H1 (cell line): ENCODE measurements around the gene MAP10. TPM values are rescaled to one million over a fixed set of nuclear protein-coding genes. Genes with fewer than 3 reads are reported as not detected.

ENCODE experiments used
- CTCF ChIA-PET: fragments of 300-600 bp; sonication (Branson Sonifier 250); formaldehyde crosslinking; loops from one replicate; lab custom pipeline; 2021; ENCODE audit not compliant: partially characterized antibody; lab: Charles Lee
- POLR2A ChIA-PET: fragments of 300-600 bp; sonication (Branson Sonifier 250); formaldehyde crosslinking; loops from one replicate; lab custom pipeline; 2021; ENCODE audit warnings: inconsistent platforms; ENCODE audit not compliant: partially characterized antibody; lab: Charles Lee
- DNase-seq, 2 experiments: peaks; one replicate each; pipeline versions ENCODE4 v3.0.0 to v3.0.0-alpha.2; 2010 to 2022; ENCODE audit warnings: low spot score in 2 of 2, low read depth in 1 of 2, mixed read lengths in 1 of 2
- FAIRE-seq: peaks from 2 replicates; lab custom pipeline; 2011; peaks lifted over from hg19 to GRCh38; lab: Jason Lieb, UNC
- H2AFZ ChIP-seq: 2 replicates; pipeline ENCODE4 v1.8.1; 2012; ENCODE audit warnings: low read length, inconsistent platforms
- H2AK5ac ChIP-seq: 2 replicates; pipeline ENCODE4 v1.6.1; 2013; ENCODE audit warnings: low read depth, low read length
- H2BK120ac ChIP-seq: replicated peaks from 2 replicates; pipeline ENCODE3; 2013; ENCODE audit warnings: low read depth, low read length, inconsistent platforms
- H2BK12ac ChIP-seq: 2 replicates; pipeline ENCODE4 v1.6.1; 2013; ENCODE audit warnings: low read depth, low read length
- H2BK15ac ChIP-seq: 2 replicates; pipeline ENCODE4 v1.6.1; 2013; ENCODE audit warnings: low read length
- H2BK20ac ChIP-seq: 2 replicates; pipeline ENCODE4 v1.6.1; 2013; ENCODE audit warnings: low read length
- H2BK5ac ChIP-seq: 2 replicates; pipeline ENCODE4 v1.6.1; 2013; ENCODE audit warnings: low read depth, low read length
- H3K14ac ChIP-seq: 2 replicates; pipeline ENCODE4 v1.6.1; 2013; ENCODE audit warnings: inconsistent platforms; ENCODE audit not compliant: insufficient read length
- H3K18ac ChIP-seq: 2 replicates; pipeline ENCODE4 v1.6.1; 2013; ENCODE audit warnings: low read length; ENCODE audit errors: extremely low read depth
- H3K23ac ChIP-seq: 2 replicates; pipeline ENCODE4 v1.6.1; 2013; ENCODE audit warnings: inconsistent platforms; ENCODE audit not compliant: insufficient read length
- H3K23me2 ChIP-seq: 2 replicates; pipeline ENCODE4 v1.6.1; 2013; ENCODE audit warnings: low read depth, low read length
- H3K27ac ChIP-seq: 2 replicates; pipeline ENCODE4 v1.6.1; 2011; ENCODE audit warnings: low read depth, low read length, inconsistent platforms
- H3K27me3 ChIP-seq, 4 experiments: replicated peaks in 1 of 4; 1 replicate in 1 of 4; 2 replicates in 3 of 4; pipeline versions ENCODE4 v1.6.1 to v1.8.1; 2011 to 2013; ENCODE audit warnings: low read length in 3 of 4, mild to moderate bottlenecking in 3 of 4, inconsistent platforms in 2 of 4, mixed read lengths in 2 of 4, moderate library complexity in 1 of 4; ENCODE audit not compliant: control insufficient read depth in 3 of 4, insufficient read depth in 3 of 4; ENCODE audit errors: extremely low read depth in 1 of 4
- H3K36me3 ChIP-seq, 4 experiments: 2 replicates each; pipeline versions ENCODE4 v1.6.1 to v1.8.1; 2011 to 2013; ENCODE audit warnings: mild to moderate bottlenecking in 4 of 4, low read length in 3 of 4, moderate library complexity in 2 of 4, control low read depth in 1 of 4, inconsistent platforms in 1 of 4; ENCODE audit not compliant: insufficient read depth in 4 of 4, control insufficient read depth in 2 of 4
- H3K4ac ChIP-seq: replicated peaks from 2 replicates; pipeline ENCODE3; 2013; ENCODE audit warnings: low read length, low read depth, mixed read lengths, inconsistent platforms; ENCODE audit not compliant: insufficient read length
- H3K4me1 ChIP-seq, 4 experiments: replicated peaks in 1 of 4; 1 replicate in 1 of 4; 2 replicates in 3 of 4; pipeline versions ENCODE4 v1.6.1 to v1.8.1; 2011 to 2013; ENCODE audit warnings: low read length in 3 of 4, inconsistent platforms in 2 of 4, mixed read lengths in 1 of 4; ENCODE audit not compliant: insufficient read depth in 4 of 4, control insufficient read depth in 3 of 4
- H3K4me2 ChIP-seq, 2 experiments: 2 replicates each; pipeline versions ENCODE4 v1.6.1 to v1.8.1; 2011 to 2013; ENCODE audit warnings: low read depth in 2 of 2, low read length in 2 of 2, control low read depth in 1 of 2, inconsistent platforms in 1 of 2, mild to moderate bottlenecking in 1 of 2; ENCODE audit not compliant: insufficient read depth in 1 of 2
- H3K4me3 ChIP-seq, 4 experiments: fragments of 200-600, 300-600 bp in 1 of 4; sonication (generic), shearing (Covaris generic), sonication (Bioruptor Twin) in 1 of 4; 2 replicates each; pipeline versions ENCODE4 v1.5.1 to v1.8.1; 2011 to 2016; ENCODE audit warnings: low read length in 4 of 4, low read depth in 3 of 4, control low read depth in 2 of 4, inconsistent platforms in 2 of 4, mild to moderate bottlenecking in 2 of 4, mixed read lengths in 1 of 4, moderate library complexity in 1 of 4; ENCODE audit not compliant: insufficient read depth in 2 of 4; ENCODE audit errors: extremely low read depth in 1 of 4
- H3K56ac ChIP-seq: replicated peaks from 2 replicates; pipeline ENCODE3; 2013; ENCODE audit warnings: low read depth, mild to moderate bottlenecking, mixed read lengths, low read length, inconsistent platforms; ENCODE audit not compliant: insufficient read length
- H3K79me1 ChIP-seq: 2 replicates; pipeline ENCODE4 v1.6.1; 2013; ENCODE audit warnings: low read depth, low read length, control low read depth
- H3K79me2 ChIP-seq, 2 experiments: 2 replicates each; pipeline versions ENCODE4 v1.6.1 to v1.8.1; 2012 to 2013; ENCODE audit warnings: low read length in 2 of 2, mild to moderate bottlenecking in 2 of 2, inconsistent platforms in 1 of 2; ENCODE audit not compliant: insufficient read depth in 2 of 2, control insufficient read depth in 1 of 2
- H3K9ac ChIP-seq, 4 experiments: replicated peaks in 1 of 4; 1 replicate in 1 of 4; 2 replicates in 3 of 4; pipeline versions ENCODE4 v1.6.1 to v1.8.1; 2011 to 2013; ENCODE audit warnings: low read depth in 3 of 4, low read length in 3 of 4, control low read depth in 2 of 4, mild to moderate bottlenecking in 2 of 4, moderate library complexity in 2 of 4, inconsistent platforms in 1 of 4; ENCODE audit errors: extremely low read depth in 1 of 4
- H3K9me3 ChIP-seq, 2 experiments: 2 replicates each; pipeline versions ENCODE4 v1.6.1 to v1.8.1; 2012 to 2013; ENCODE audit warnings: mild to moderate bottlenecking in 2 of 2, moderate library complexity in 2 of 2, control low read depth in 1 of 2, inconsistent platforms in 1 of 2, low read depth in 1 of 2, low read length in 1 of 2, mixed read lengths in 1 of 2; ENCODE audit not compliant: insufficient read depth in 2 of 2
- H4K20me1 ChIP-seq, 2 experiments: replicated peaks in 1 of 2; 2 replicates each; pipeline versions ENCODE3 to v1.8.1; 2011 to 2013; ENCODE audit warnings: inconsistent platforms in 2 of 2, low read length in 2 of 2, mild to moderate bottlenecking in 1 of 2; ENCODE audit not compliant: insufficient read depth in 2 of 2, control insufficient read depth in 1 of 2
- H4K5ac ChIP-seq: 2 replicates; pipeline ENCODE4 v1.6.1; 2013; ENCODE audit warnings: low read length, low read depth, mixed read lengths, inconsistent platforms; ENCODE audit not compliant: insufficient read length
- H4K8ac ChIP-seq: 2 replicates; pipeline ENCODE4 v1.8.0; 2013; ENCODE audit warnings: mild to moderate bottlenecking, moderate library complexity, low read length, inconsistent platforms; ENCODE audit not compliant: insufficient read depth; ENCODE audit errors: extremely low read depth
- H4K91ac ChIP-seq: replicated peaks from 2 replicates; pipeline ENCODE3; 2013; ENCODE audit warnings: low read length, mixed read lengths, inconsistent platforms; ENCODE audit not compliant: insufficient read length
- POLR2A ChIP-seq, 2 experiments: IDR thresholded peaks; 1 replicate in 1 of 2; 2 replicates in 1 of 2; pipeline ENCODE4 v1.6.1; 2011; ENCODE audit warnings: low read depth in 2 of 2, low read length in 2 of 2, mild to moderate bottlenecking in 2 of 2; ENCODE audit errors: control extremely low read depth in 1 of 2
- RAD21 ChIP-seq, 2 experiments: IDR thresholded peaks in 1 of 2; conservative IDR thresholded peaks in 1 of 2; 2 replicates each; pipeline ENCODE4 v1.6.1; 2011; ENCODE audit warnings: low read depth in 2 of 2, low read length in 2 of 2, improper control_type of control experiment in 1 of 2, inconsistent platforms in 1 of 2, mild to moderate bottlenecking in 1 of 2, moderate library complexity in 1 of 2
- WGBS, 2 experiments: shearing (Covaris generic) in 1 of 2; methylation state at CpG; one replicate each; pipeline versions ENCODE4 v1.1.6 to v1.1.7; 2013 to 2015; ENCODE audit warnings: low lambda C conversion rate in 2 of 2, mixed read lengths in 2 of 2, inconsistent platforms in 1 of 2, low coverage in 1 of 2, missing lambda C conversion rate in 1 of 2; ENCODE audit not compliant: insufficient replicate concordance in 2 of 2, insufficient coverage in 1 of 2, insufficient read length in 1 of 2; ENCODE audit errors: extremely low coverage in 1 of 2, missing lambda C conversion rate in 1 of 2; 5-methylcytosine and 5-hydroxymethylcytosine counted together
- polyA plus RNA-seq, 7 experiments: library from polyadenylated mRNA; depleted of rRNA in 3 of 7; stranded (reverse) in 5 of 7; unstranded in 2 of 7; fragments of >200 nt in 5 of 7; fragments of 200-250 nt in 2 of 7; gene quantifications; 1 replicate in 5 of 7; 2 replicates in 1 of 7; 4 replicates in 1 of 7; pipeline versions ENCODE4 v1.2.1 to v1.2.3, GENCODE V29; 2011 to 2013; ENCODE audit warnings: missing spikeins in 2 of 7, mixed read lengths in 2 of 7
- total RNA-seq: library from RNA; stranded (reverse); fragmentation: NEBNext Ultra II Directional; extraction: Animal tissue kit (Norgen Biotek cat#: 25700); gene quantifications from 2 replicates; pipeline ENCODE4 v1.2.1, GENCODE V29; 2021

The MAP10 gene
- total and polyA plus RNA-seq, 2 of the 8 experiments (the other 6 are each of a cell fraction or from before 2014, with no cell fraction given) = 1.5 to 3.5 TPM

- Histone ChIP-seq H3K27me3 (peaks cover 0 to 1% (median 0%) of the 10 kb centered on the region in 4 experiments; a peak in 1 of 7 replicates), H2BK15ac (no peak overlapping the region), H3K23me2 (no peaks in the 10 kb centered on the region), H3K36me3 (no peaks in the 10 kb centered on the region), H4K5ac (no peak overlapping the region), H3K79me1 (no peaks in the 10 kb centered on the region), H3K4ac (no peak overlapping the region), H3K18ac (no peak overlapping the region), H4K20me1 (no peaks in the 10 kb centered on the region), H2AK5ac (no peak overlapping the region), H3K4me2 (no peak overlapping the region), H3K4me1 (no peaks in the 10 kb centered on the region), H2BK20ac (no peak overlapping the region), H3K56ac (no peak overlapping the region), H2AFZ (no peak overlapping the region), H3K79me2 (no peaks in the 10 kb centered on the region), H3K9ac (no peak overlapping the region), H3K4me3 (no peak overlapping the region), H3K27ac (no peak overlapping the region), H4K8ac (no peak overlapping the region), H4K91ac (no peak overlapping the region), H2BK120ac (no peak overlapping the region), H3K9me3 (no peaks in the 10 kb centered on the region), H2BK12ac (no peak overlapping the region), H3K14ac (no peak overlapping the region), H2BK5ac (no peak overlapping the region), H3K23ac (no peak overlapping the region)
- FAIRE-seq (no peak), DNase-seq (no peak)
- POLR2A ChIA-PET = no interaction called here
- WGBS, 2 experiments = 64% methylated on average over 2 of the region's 2 CpGs; no CpG with 5 or more reads in 1 of the 2 experiments
- CTCF ChIA-PET = interaction anchor here (3.0 kb wide), 1 partner anchor 26 kb away, joined by 10 read pairs; no protein-coding TSS in a partner anchor
- TF ChIP-seq RAD21 (IDR thresholded peaks at IDR 0.05 in 1 of 2, conservative IDR thresholded peaks at IDR 0.05 in 1 of 2; ENCODE audit: low read depth in 2 of 2, low read length in 2 of 2) (no peak), POLR2A (IDR thresholded peaks at IDR 0.05; ENCODE audit: control extremely low read depth in 1 of 2, low read depth in 2 of 2, low read length in 2 of 2) (no peak)
Measured at GRCh38 chr1:232854798-232855159, 49.6 kb downstream of the MAP10 start.
